ENCODE results near the gene ANGPTL7. TPM values are rescaled to one million over a fixed set of nuclear protein-coding genes. Genes with fewer than 3 reads are reported as not detected.

The ANGPTL7 gene
- total RNA-seq, 1 experiment from 2014 or later, result not detected

DNA sequence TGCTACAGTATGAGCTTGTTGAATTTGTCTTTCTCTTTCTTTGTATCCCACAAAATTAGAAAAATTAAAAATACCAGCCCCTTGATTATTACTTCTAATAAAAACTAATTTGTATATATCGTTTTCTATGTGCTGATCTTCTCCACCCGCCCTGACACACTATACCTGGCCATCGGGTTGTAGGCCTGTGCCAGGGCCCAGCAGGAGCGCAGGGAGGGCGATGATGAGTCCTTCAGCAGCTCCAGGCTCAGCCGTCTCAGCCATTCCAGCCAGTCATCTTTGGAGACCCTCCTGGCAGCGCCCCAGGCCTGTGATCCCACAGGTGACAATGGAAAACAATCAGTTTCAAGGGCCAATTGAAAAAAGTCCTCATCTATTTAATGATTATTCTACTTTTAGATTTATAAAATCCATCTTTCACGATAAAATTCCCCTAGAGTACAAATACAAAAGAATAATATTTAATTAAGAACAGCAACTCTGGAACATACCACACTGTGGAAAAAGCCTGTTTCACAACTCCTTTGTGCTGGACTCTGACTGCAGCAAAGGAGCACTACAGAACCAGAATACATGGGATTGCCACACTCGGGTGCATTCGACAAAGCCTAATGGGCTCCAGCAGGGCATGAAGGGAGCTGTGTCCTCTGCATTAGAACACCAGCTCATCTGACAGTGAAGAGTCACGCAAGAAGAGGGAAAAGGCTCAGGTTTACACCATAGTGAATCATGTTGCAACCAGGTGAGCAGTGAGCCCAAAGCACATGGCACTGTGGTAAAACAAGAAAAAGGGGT lies 15.4 kb downstream of the ANGPTL7 start:
- no peak overlapping the region for H3K4me2 ChIP-seq (ENCODE audit: low read length)
- no TSS peak for BruUV-seq (replicated peaks)
- H3K4me1 ChIP-seq (ENCODE audit: control insufficient read depth in 1 of 2, insufficient read depth in 2 of 2, low read length in 2 of 2), result no peaks in the 10 kb centered on the region
- no peaks in the 10 kb centered on the region for H3K9me2 ChIP-seq (ENCODE audit: insufficient read depth)
- no peaks in the 10 kb centered on the region for H4K20me1 ChIP-seq (ENCODE audit: insufficient read depth)
- ATAC-seq, result no peak
- TF ChIP-seq FOSL1 (IDR thresholded peaks at IDR 0.05; ENCODE audit: low read depth), result no peak
- no peak for TF ChIP-seq YY1 (IDR thresholded peaks at IDR 0.05; ENCODE audit: extremely low read depth, insufficient replicate concordance, low read depth, low read length)
- TF ChIP-seq POLR2A (IDR thresholded peaks at IDR 0.05; ENCODE audit: borderline replicate concordance, extremely low read depth, insufficient read depth, insufficient read length), result no peak
- TF ChIP-seq CEBPB (IDR thresholded peaks at IDR 0.05; ENCODE audit: low read depth), result no peak
- no peak for TF ChIP-seq EZH2phosphoT487 (IDR thresholded peaks at IDR 0.05; ENCODE audit: borderline replicate concordance)
- TF ChIP-seq SRF (IDR thresholded peaks at IDR 0.05; ENCODE audit: low read depth), result no peak
- TF ChIP-seq, protein P1, sequence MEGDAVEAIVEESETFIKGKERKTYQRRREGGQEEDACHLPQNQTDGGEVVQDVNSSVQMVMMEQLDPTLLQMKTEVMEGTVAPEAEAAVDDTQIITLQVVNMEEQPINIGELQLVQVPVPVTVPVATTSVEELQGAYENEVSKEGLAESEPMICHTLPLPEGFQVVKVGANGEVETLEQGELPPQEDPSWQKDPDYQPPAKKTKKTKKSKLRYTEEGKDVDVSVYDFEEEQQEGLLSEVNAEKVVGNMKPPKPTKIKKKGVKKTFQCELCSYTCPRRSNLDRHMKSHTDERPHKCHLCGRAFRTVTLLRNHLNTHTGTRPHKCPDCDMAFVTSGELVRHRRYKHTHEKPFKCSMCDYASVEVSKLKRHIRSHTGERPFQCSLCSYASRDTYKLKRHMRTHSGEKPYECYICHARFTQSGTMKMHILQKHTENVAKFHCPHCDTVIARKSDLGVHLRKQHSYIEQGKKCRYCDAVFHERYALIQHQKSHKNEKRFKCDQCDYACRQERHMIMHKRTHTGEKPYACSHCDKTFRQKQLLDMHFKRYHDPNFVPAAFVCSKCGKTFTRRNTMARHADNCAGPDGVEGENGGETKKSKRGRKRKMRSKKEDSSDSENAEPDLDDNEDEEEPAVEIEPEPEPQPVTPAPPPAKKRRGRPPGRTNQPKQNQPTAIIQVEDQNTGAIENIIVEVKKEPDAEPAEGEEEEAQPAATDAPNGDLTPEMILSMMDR (IDR thresholded peaks at IDR 0.05 in 2 of 3, conservative IDR thresholded peaks at IDR 0.05 in 1 of 3; ENCODE audit: borderline replicate concordance in 1 of 3, insufficient read depth in 1 of 3, low read depth in 2 of 3, low read length in 2 of 3), result no peak
- ChIA-PET RAD21 (ENCODE audit: low non-redundant PET in 1 of 2, low total read pairs in 2 of 2, uncharacterized antibody in 2 of 2, unreplicated experiment in 2 of 2) (no interaction called here), CTCF (no interaction called here), POLR2A (no interaction called here)
- H3K9me3 ChIP-seq (ENCODE audit: control insufficient read depth in 1 of 2, insufficient read depth in 1 of 2, low read depth in 1 of 2, low read length in 2 of 2), result no peaks in the 10 kb centered on the region
- no peak overlapping the region for H2AFZ ChIP-seq (ENCODE audit: low read depth, low read length, poor library complexity, severe bottlenecking)
- DNase-seq (ENCODE audit: low read depth, low spot score), result no peak
- no peak overlapping the region for H3K4me3 ChIP-seq (replicated peaks in 1 of 2; ENCODE audit: low read depth in 1 of 2, low read length in 2 of 2)
- intact Hi-C loops (cut with micrococcal nuclease), result no loop called here
- no peak overlapping the region for H3K27ac ChIP-seq (ENCODE audit: low read depth, low read length)
- no peak overlapping the region for H3K9ac ChIP-seq (ENCODE audit: low read length)
- peaks cover 22 to 30% of the 10 kb centered on the region in 2 experiments; a peak in 3 of 4 replicates for H3K36me3 ChIP-seq (ENCODE audit: control insufficient read depth in 1 of 2, insufficient read depth in 2 of 2, low read length in 2 of 2)
- no peaks in the 10 kb centered on the region for H3K79me2 ChIP-seq (ENCODE audit: insufficient read depth, low read length)
- no peaks in the 10 kb centered on the region for H3K27me3 ChIP-seq (ENCODE audit: insufficient read depth, low read length)
